CD4-positive, alpha-beta T cell (primary cell): Measurements from ENCODE around the gene TBCEL. TPM values are rescaled to one million over a fixed set of nuclear protein-coding genes. Genes with fewer than 3 reads are reported as not detected.

Experiments
- ATAC-seq: fragments of 200-7000 bp; cut with Tn5 transposase; one replicate; pipeline ENCODE4 v1.10.0; 2022; ENCODE audit warnings: mild to moderate bottlenecking; ENCODE audit not compliant: poor library complexity
- CTCF ChIA-PET: fragments of 350-600 bp; sonication (Branson Sonifier 250); formaldehyde crosslinking; loops from one replicate; lab custom pipeline; 2021; ENCODE audit warnings: antibody characterized with exemption, inconsistent platforms; lab: Charles Lee
- POLR2A ChIA-PET: fragments of 350-600 bp; sonication (Branson Sonifier 250); formaldehyde crosslinking; loops from one replicate; lab custom pipeline; 2021; ENCODE audit warnings: antibody characterized with exemption, inconsistent platforms; lab: Charles Lee
- DNase-seq, 14 experiments: peaks; one replicate each; pipeline ENCODE4 v3.0.0-alpha.2; 2013 to 2020; ENCODE audit warnings: mixed read lengths in 2 of 14
- H3K27ac ChIP-seq, 2 donors: one replicate each; pipeline versions ENCODE4 v1.5.1 to v1.7.0; 2013; ENCODE audit warnings: low read length in 2 of 2, low read depth in 1 of 2, mild to moderate bottlenecking in 1 of 2
- H3K27me3 ChIP-seq, 2 experiments: 1 replicate in 1 of 2; 2 replicates in 1 of 2; pipeline versions ENCODE4 v1.6.1 to v1.7.0; 2013; ENCODE audit warnings: low read length in 2 of 2, control low read depth in 1 of 2, mild to moderate bottlenecking in 1 of 2, moderate library complexity in 1 of 2; ENCODE audit not compliant: insufficient read depth in 2 of 2, control insufficient read depth in 1 of 2
- H3K36me3 ChIP-seq: one replicate; pipeline ENCODE4 v1.6.1; 2013; ENCODE audit warnings: low read length, control low read depth; ENCODE audit not compliant: insufficient read depth
- H3K4me1 ChIP-seq: one replicate; pipeline ENCODE4 v1.6.1; 2013; ENCODE audit warnings: low read length, control low read depth; ENCODE audit not compliant: insufficient read depth
- H3K4me3 ChIP-seq: one replicate; pipeline ENCODE4 v1.5.1; 2013; ENCODE audit warnings: mild to moderate bottlenecking, low read length, moderate library complexity
- H3K9me3 ChIP-seq, 2 experiments: 1 replicate in 1 of 2; 2 replicates in 1 of 2; pipeline versions ENCODE4 v1.6.1 to v1.7.0; 2013; ENCODE audit warnings: low read length in 2 of 2, mild to moderate bottlenecking in 2 of 2, control low read depth in 1 of 2, moderate library complexity in 1 of 2; ENCODE audit not compliant: control insufficient read depth in 1 of 2, insufficient read depth in 1 of 2
- H3K27ac Mint-ChIP-seq: one replicate; pipeline ENCODE4 v1.8.0; 2020; ENCODE audit warnings: mixed read lengths
- H3K27me3 Mint-ChIP-seq: one replicate; pipeline ENCODE4 v1.8.0; 2021; ENCODE audit warnings: mixed read lengths
- H3K36me3 Mint-ChIP-seq: one replicate; pipeline ENCODE4 v1.8.0; 2021; ENCODE audit warnings: low read depth, mixed read lengths
- H3K4me1 Mint-ChIP-seq: one replicate; pipeline ENCODE4 v1.8.0; 2021; ENCODE audit warnings: low read depth, mixed read lengths
- H3K4me3 Mint-ChIP-seq: one replicate; pipeline ENCODE4 v1.8.0; 2020; ENCODE audit warnings: mild to moderate bottlenecking, mixed read lengths
- H3K9me3 Mint-ChIP-seq: one replicate; pipeline ENCODE4 v1.8.0; 2020; ENCODE audit warnings: mixed read lengths
- intact Hi-C, 2 experiments: fragments of 100-400 bp; cut with DNase I in 1 of 2; cut with micrococcal nuclease in 1 of 2; formaldehyde crosslinking; loops; one replicate each; pipeline versions ENCODE4 v1.15.1 to v1.9.0; 2023 to 2025; cut with DNase I, micrococcal nuclease
- total RNA-seq, 174 experiments: library from RNA in 2 of 174; stranded (reverse) in 2 of 174; gene quantifications; one replicate each; pipeline ENCODE4 v1.2.3 and lab custom pipeline; 2021 to 2026
- TF ChIP-seq, protein P1 (sequence below): fragments of 200-600 bp; IDR thresholded peaks from one replicate; pipeline ENCODE4 v1.8.0; 2022; ENCODE audit warnings: antibody characterized with exemption, mild to moderate bottlenecking

TBCEL gene
- total RNA-seq, 2 experiments from 2014 or later, result 19.4 to 20.3 TPM

DNA sequence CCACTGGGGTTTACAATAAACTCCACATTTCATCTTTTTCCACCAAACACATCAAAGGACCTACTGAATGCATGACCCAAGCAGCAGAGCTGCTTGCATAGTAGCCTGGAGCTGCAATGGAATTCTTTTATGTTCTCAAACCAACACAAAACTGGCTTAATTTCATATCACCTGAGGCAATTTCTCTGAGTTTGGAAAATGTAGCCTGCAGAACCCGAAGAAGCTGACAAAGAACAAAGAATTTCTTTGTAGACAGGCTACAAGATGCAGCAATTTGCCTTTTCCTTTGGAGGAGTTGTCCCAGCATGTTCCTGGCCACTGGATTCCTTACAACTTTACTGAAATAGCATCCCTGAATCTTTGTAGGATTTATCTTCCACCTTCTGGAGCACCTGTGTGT lies 71.7 kb downstream of the TBCEL start:
- Histone ChIP-seq H3K27me3 (no peaks in the 10 kb centered on the region), H3K9me3 (no peaks in the 10 kb centered on the region), H3K36me3 (no peaks in the 10 kb centered on the region), H3K4me3 (no peak overlapping the region), H3K4me1 (no peaks in the 10 kb centered on the region), H3K27ac (no peak overlapping the region)
- POLR2A ChIA-PET, result no interaction called here
- H3K27me3 Mint-ChIP-seq, result no peaks in the 10 kb centered on the region
- intact Hi-C loops, result no loop called here
- no peak overlapping the region for H3K4me3 Mint-ChIP-seq
- ATAC-seq, result no peak
- no peaks in the 10 kb centered on the region for H3K9me3 Mint-ChIP-seq
- DNase-seq, result no peak
- TF ChIP-seq, protein P1, sequence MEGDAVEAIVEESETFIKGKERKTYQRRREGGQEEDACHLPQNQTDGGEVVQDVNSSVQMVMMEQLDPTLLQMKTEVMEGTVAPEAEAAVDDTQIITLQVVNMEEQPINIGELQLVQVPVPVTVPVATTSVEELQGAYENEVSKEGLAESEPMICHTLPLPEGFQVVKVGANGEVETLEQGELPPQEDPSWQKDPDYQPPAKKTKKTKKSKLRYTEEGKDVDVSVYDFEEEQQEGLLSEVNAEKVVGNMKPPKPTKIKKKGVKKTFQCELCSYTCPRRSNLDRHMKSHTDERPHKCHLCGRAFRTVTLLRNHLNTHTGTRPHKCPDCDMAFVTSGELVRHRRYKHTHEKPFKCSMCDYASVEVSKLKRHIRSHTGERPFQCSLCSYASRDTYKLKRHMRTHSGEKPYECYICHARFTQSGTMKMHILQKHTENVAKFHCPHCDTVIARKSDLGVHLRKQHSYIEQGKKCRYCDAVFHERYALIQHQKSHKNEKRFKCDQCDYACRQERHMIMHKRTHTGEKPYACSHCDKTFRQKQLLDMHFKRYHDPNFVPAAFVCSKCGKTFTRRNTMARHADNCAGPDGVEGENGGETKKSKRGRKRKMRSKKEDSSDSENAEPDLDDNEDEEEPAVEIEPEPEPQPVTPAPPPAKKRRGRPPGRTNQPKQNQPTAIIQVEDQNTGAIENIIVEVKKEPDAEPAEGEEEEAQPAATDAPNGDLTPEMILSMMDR, result no peak
- CTCF ChIA-PET, result no interaction called here
- H3K4me1 Mint-ChIP-seq, result no peaks in the 10 kb centered on the region
- no peaks in the 10 kb centered on the region for H3K36me3 Mint-ChIP-seq
- no peak overlapping the region for H3K27ac Mint-ChIP-seq

DNA sequence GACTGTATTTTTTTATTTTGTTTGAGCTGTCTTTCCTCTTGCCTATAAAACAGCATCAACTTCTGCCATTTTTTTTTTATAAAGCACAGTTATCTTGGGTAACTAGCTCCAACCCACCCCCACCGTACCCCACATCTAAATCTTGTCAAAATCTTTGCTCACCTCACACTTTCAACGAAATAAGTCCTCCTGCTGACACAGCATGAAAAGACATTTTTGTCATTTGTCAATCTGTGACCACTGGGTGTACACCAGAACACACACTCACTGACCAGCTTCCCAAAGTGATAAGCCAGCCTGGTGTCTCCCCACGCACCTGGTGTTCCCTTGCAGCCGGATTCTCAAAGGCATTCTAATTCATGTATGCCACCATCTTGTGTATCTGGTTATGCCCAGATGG lies 75.5 kb downstream of the TBCEL start:
- no peaks in the 10 kb centered on the region for H3K27me3 ChIP-seq
- CTCF ChIA-PET, result no interaction called here
- TF ChIP-seq, protein P1, result no peak
- no peak overlapping the region for H3K27ac ChIP-seq
- H3K4me1 Mint-ChIP-seq, result no peaks in the 10 kb centered on the region
- no peak overlapping the region for H3K4me3 ChIP-seq
- no peak overlapping the region for H3K27ac Mint-ChIP-seq
- no peaks in the 10 kb centered on the region for H3K9me3 Mint-ChIP-seq
- intact Hi-C loops, result no loop called here
- H3K4me1 ChIP-seq, result no peaks in the 10 kb centered on the region
- no peaks in the 10 kb centered on the region for H3K36me3 ChIP-seq
- H3K9me3 ChIP-seq, result no peaks in the 10 kb centered on the region
- H3K27me3 Mint-ChIP-seq, result no peaks in the 10 kb centered on the region
- POLR2A ChIA-PET, result no interaction called here
- no peak for ATAC-seq
- H3K4me3 Mint-ChIP-seq, result no peak overlapping the region
- no peaks in the 10 kb centered on the region for H3K36me3 Mint-ChIP-seq
- DNase-seq, result no peak

DNA sequence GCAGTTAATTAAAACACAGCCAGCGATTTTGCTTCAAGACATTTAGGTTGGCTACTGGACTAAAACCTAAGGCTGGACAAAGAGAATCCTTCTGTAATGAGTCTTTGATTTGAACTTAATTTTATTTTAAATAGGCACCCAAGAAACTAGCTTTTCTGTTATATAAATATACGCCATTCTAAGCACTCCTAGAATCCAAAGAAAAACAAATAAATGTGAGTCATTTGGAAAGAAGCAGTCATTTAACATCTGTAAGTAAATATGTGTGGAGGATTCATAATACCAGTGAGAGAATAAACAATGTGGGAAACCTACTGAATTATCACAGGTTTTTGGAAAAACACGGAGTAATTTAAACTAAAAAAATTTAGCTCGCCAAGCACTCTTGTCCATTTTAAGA lies 76.0 kb downstream of the TBCEL start:
- POLR2A ChIA-PET, result interaction anchor here (1.3 kb wide), 1 partner anchor 21 kb away, joined by 3 read pairs; no protein-coding TSS in a partner anchor
- intact Hi-C loops, result no loop called here
- H3K4me1 ChIP-seq, result no peaks in the 10 kb centered on the region
- no peaks in the 10 kb centered on the region for H3K4me1 Mint-ChIP-seq
- ATAC-seq, result no peak
- H3K9me3 ChIP-seq, result no peaks in the 10 kb centered on the region
- CTCF ChIA-PET, result no interaction called here
- H3K36me3 ChIP-seq, result no peaks in the 10 kb centered on the region
- TF ChIP-seq, protein P1, result no peak
- H3K27me3 ChIP-seq, result no peaks in the 10 kb centered on the region
- H3K27ac Mint-ChIP-seq, result no peak overlapping the region
- H3K27me3 Mint-ChIP-seq, result no peaks in the 10 kb centered on the region
- no peak overlapping the region for H3K4me3 ChIP-seq
- no peaks in the 10 kb centered on the region for H3K36me3 Mint-ChIP-seq
- H3K4me3 Mint-ChIP-seq, result no peak overlapping the region
- H3K9me3 Mint-ChIP-seq, result no peaks in the 10 kb centered on the region
- DNase-seq, result no peak
- H3K27ac ChIP-seq, result no peak overlapping the region
